IPS-20b (cell line): ENCODE measurements around the gene RALB.

Experiments
- H3K27ac ChIP-seq: one replicate; pipeline ENCODE4 v1.5.1; 2013; ENCODE audit warnings: low read length
- H3K27me3 ChIP-seq: 2 replicates; pipeline ENCODE4 v1.6.1; 2013; ENCODE audit warnings: mild to moderate bottlenecking, low read length, inconsistent platforms; ENCODE audit not compliant: insufficient read depth
- H3K36me3 ChIP-seq: 2 replicates; pipeline ENCODE4 v1.6.1; 2013; ENCODE audit warnings: low read depth, mild to moderate bottlenecking, inconsistent platforms, low read length, moderate library complexity; ENCODE audit not compliant: insufficient read depth
- H3K4me1 ChIP-seq: 2 replicates; pipeline ENCODE4 v1.6.1; 2013; ENCODE audit warnings: mild to moderate bottlenecking, control low read depth, inconsistent platforms, low read length, moderate library complexity; ENCODE audit not compliant: insufficient read depth
- H3K4me3 ChIP-seq: 2 replicates; pipeline ENCODE4 v1.5.1; 2013; ENCODE audit warnings: mild to moderate bottlenecking, low read length, inconsistent platforms
- H3K9ac ChIP-seq: 2 replicates; pipeline ENCODE4 v1.6.1; 2013; ENCODE audit warnings: low read depth, mild to moderate bottlenecking, inconsistent platforms, low read length, moderate library complexity
- H3K9me3 ChIP-seq: 2 replicates; pipeline ENCODE4 v1.6.1; 2013; ENCODE audit warnings: mild to moderate bottlenecking, low read depth, low read length, inconsistent platforms; ENCODE audit not compliant: insufficient read depth

RALB gene

DNA sequence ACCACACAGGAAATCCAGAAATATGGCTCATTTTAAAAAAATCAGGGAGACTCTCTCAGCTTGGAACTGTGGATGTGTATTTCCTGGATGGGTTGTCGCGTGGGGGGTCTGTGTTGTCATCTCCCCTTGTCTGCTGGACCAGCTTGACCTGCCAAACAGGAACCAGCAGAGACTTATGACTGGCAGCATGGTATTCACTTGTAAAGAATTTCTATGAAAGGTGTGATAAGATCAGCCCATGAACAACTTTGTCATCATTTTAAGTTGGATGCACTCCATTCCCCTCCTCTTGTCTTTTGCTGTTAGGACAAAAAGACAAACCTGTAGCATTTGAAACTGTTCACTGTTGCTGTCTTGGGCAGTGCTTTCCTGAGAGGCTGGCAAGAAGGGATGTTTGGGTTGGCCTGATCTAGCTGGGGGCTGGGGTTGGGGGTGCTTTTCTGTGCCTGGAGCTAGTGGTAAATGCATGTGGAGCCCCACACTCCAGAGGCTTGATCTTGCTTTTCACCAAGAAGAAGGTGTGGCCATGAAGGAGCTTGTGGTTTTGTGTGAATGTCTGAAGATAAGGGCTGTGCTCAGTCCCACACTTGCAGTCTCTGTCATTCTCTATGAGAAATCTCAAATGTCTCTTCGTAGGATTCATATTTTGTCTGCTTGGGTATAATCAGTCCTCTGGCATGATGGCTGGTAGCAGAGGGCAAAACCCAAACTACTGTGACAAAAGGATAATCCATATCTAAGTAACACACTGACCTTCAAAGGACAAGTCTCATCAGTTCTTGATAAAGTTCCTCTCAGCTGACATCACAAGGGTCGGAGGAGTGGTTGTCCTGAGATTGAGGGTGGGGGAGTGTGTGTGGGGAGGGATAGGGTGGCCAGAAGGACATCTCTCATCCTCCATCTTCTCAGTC is 39.0 kb downstream of the RALB start:
- H3K9ac ChIP-seq: no peak overlapping the region
- H3K9me3 ChIP-seq: no peaks in the 10 kb centered on the region
- H3K36me3 ChIP-seq: no peaks in the 10 kb centered on the region
- H3K4me3 ChIP-seq: 0 out of 2 replicates have a peak overlapping the region, but pooled peaks have one; percentile 12
- no peak overlapping the region for H3K27ac ChIP-seq
- H3K4me1 ChIP-seq: peaks cover 37% of the 10 kb centered on the region
- no peaks in the 10 kb centered on the region for H3K27me3 ChIP-seq

DNA sequence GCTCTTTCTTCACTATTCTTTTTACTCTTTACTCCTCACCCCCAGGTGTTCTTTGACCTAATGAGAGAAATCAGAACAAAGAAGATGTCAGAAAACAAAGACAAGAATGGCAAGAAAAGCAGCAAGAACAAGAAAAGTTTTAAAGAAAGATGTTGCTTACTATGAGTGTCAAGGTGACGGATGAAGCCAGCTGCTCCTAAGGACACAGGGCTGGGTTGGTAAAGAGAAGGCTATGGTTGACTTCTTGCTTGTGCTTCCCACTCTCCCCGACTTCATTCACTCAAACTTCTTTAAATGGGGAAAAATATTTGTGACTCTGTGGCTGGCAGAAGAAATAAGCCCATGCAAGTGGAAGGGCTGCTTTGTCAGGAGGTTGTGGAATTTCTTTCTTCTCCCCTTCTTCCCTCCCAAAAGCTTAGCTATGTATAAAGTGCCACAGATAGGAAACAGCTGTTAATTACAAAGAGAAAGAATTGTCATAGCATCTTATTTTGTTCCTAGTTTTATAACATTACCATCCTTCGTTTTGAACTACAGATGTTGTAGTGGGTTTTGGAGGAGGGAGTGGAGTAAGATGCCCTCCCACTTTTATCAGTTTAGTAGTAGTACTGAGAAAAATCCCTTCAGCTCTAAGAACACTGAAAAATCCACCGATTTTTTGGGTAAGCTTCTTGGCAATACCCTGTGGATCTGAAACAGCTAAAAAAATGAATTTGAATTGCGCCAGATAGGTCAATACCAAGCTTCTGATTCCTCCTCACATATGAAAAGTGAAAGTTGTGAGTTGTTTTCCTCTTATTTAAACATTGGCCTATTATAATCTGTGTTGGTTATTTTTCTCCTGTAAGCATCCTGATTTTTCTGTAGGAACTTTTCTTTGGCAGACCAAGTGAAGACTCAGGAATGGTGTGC is 40.7 kb downstream of the RALB start:
- peaks cover 37% of the 10 kb centered on the region for H3K4me1 ChIP-seq
- no peaks in the 10 kb centered on the region for H3K9me3 ChIP-seq
- no peak overlapping the region for H3K4me3 ChIP-seq
- H3K27ac ChIP-seq: no peak overlapping the region
- H3K9ac ChIP-seq: 0 out of 2 replicates have a peak overlapping the region, but pooled peaks have one; percentile 19
- H3K27me3 ChIP-seq: no peaks in the 10 kb centered on the region
- no peaks in the 10 kb centered on the region for H3K36me3 ChIP-seq

DNA sequence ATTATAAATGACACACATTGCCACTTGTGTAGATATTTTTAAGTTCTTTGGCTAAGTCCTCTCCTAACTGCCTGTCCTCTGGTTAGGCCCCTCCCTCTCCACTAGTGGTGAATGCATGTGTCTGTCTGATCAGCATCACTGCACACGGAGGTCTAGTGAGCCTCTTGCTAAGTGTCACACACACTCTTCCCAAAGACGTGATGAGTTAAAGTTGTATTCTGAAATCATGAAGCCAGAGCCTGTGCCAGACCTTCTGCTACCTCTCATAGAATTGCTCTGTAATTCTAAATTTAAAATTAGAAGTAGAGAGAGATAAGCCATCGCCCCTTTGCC is 41.3 kb downstream of the RALB start:
- Histone ChIP-seq H3K36me3 (no peaks in the 10 kb centered on the region), H3K4me3 (no peak overlapping the region), H3K9me3 (no peaks in the 10 kb centered on the region), H3K27ac (no peak overlapping the region), H3K4me1 (peaks cover 37% of the 10 kb centered on the region), H3K9ac (no peak overlapping the region), H3K27me3 (no peaks in the 10 kb centered on the region)

DNA sequence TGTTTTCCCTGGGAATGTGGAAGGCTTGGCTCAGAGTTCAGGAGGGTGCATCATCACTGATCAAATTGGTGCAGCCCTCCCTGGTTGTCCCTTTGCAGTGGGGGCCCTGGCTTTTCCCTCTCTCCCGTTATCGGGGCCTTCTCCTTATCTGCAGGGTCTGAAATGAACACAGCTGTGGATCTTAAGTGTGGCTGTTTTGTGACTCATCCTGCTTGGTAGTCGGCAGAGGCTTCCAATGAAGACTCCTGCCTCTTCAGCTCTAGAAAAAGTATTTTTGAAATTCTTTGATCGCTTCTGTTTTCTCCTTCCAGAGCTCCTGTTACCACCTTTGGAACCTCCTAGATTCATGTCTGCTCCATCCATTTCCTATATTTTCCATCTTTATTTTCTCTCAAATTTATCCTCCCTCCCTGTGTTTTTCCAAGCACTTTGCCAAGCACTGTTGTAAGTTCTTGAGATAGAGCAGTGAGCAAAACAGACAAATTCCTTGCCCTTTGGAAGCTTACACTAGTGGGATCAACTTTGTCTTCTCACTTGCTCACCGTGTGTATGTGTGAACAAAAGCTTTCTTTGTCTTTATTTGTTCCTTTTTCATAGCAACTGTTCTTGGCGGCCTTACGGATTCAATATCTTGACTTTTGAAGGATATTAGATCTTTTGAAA is 45.7 kb downstream of the RALB start:
- no peak overlapping the region for H3K9ac ChIP-seq
- no peaks in the 10 kb centered on the region for H3K9me3 ChIP-seq
- H3K27ac ChIP-seq: no peak overlapping the region
- peaks cover 4% of the 10 kb centered on the region; the same call in 1 of the 2 replicates for H3K4me1 ChIP-seq
- no peak overlapping the region for H3K4me3 ChIP-seq
- no peaks in the 10 kb centered on the region; the same call in 1 of the 2 replicates for H3K27me3 ChIP-seq
- no peaks in the 10 kb centered on the region for H3K36me3 ChIP-seq

DNA sequence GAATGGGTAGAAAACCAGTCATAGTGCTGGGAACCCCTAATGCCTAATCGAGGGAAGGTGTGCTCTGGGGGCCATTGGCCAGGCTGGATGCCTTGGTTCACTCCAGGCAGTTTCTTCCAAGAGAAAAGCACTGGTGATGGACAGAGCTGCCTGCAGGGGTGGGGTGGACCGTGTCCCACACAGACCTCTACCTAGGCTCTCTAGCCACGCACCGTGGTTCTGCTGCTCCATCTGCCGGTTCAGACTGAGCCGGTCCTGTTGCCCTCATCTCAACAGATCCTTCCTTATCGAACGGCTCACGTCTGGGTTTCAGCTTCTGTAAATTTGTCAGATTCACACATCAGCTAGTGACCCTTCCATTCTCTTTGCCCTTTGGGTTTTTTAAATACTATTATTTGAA is 46.4 kb downstream of the RALB start:
- Histone ChIP-seq H3K27ac (no peak overlapping the region), H3K9ac (no peak overlapping the region), H3K36me3 (no peaks in the 10 kb centered on the region), H3K4me3 (no peak overlapping the region), H3K9me3 (no peaks in the 10 kb centered on the region), H3K4me1 (no peaks in the 10 kb centered on the region; the same call in 1 of the 2 replicates), H3K27me3 (no peaks in the 10 kb centered on the region; the same call in 1 of the 2 replicates)

DNA sequence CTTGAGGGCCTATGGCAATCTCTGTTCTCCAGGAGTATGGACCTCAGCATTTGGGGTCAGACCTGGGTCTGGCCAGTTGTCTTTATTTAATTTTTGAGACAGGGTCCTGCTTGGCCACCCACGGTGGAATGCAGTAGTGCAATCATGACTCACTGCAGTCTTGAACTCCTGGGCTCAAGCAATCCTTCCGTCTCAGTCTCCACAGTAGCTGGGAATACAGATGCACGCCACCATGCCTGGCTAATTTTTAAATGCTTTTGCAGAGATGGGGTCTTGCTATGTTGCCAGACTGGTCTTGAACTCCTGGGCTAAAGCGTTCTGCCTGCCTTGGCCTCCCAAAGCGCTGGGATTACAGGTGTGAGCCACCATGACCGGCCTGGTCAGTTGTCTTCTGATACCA is 46.9 kb downstream of the RALB start:
- H3K4me1 ChIP-seq: no peaks in the 10 kb centered on the region
- no peak overlapping the region for H3K27ac ChIP-seq
- H3K36me3 ChIP-seq: no peaks in the 10 kb centered on the region
- no peaks in the 10 kb centered on the region; the same call in 1 of the 2 replicates for H3K27me3 ChIP-seq
- H3K9ac ChIP-seq: no peak overlapping the region
- no peaks in the 10 kb centered on the region for H3K9me3 ChIP-seq
- H3K4me3 ChIP-seq: no peak overlapping the region

DNA sequence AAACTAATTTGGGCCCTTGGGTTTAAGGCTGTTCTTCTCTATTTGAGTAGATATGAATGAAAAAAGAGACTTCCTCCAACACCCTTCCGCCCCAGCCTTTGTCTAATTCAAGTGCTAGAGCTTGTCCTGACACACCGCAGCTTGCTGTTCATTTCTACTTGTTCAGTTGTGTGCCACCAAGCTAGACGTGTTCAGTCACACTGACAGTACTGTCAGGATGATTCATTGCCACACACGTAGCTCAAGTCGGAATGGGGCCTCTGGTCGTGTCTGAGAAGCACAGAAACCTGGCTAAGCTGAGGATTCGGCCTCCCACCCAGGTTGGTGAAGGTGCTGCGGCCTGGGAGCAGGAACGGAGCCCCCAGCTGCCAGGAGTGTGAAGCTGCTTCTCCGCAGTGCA is 47.7 kb downstream of the RALB start:
- no peak overlapping the region for H3K4me3 ChIP-seq
- no peak overlapping the region for H3K9ac ChIP-seq
- no peaks in the 10 kb centered on the region for H3K9me3 ChIP-seq
- no peaks in the 10 kb centered on the region for H3K36me3 ChIP-seq
- no peaks in the 10 kb centered on the region; the same call in 1 of the 2 replicates for H3K27me3 ChIP-seq
- H3K27ac ChIP-seq: no peak overlapping the region
- no peaks in the 10 kb centered on the region for H3K4me1 ChIP-seq

DNA sequence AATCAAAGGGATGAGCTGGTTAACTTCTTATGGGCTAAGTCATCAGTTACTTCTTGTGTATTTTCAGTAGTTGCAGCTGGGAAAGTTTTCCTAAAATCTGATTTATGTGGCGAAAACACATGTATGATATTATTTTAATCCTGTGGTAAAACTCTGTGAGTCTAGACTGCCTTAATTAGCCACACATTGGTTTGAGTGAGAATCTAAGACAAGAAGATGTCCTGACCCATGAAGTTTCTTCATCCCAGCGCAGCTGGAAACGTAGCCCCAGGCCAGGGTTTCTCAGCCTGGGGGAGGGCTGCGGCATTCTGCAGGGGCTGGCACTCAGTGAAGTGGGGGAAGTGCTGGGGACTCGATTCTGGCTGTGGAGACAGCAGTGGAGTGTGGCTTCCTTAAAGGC is 48.6 kb downstream of the RALB start:
- no peak overlapping the region for H3K9ac ChIP-seq
- no peak overlapping the region for H3K4me3 ChIP-seq
- no peaks in the 10 kb centered on the region for H3K9me3 ChIP-seq
- no peaks in the 10 kb centered on the region; the same call in 1 of the 2 replicates for H3K27me3 ChIP-seq
- no peaks in the 10 kb centered on the region for H3K4me1 ChIP-seq
- no peak overlapping the region for H3K27ac ChIP-seq
- H3K36me3 ChIP-seq: no peaks in the 10 kb centered on the region

DNA sequence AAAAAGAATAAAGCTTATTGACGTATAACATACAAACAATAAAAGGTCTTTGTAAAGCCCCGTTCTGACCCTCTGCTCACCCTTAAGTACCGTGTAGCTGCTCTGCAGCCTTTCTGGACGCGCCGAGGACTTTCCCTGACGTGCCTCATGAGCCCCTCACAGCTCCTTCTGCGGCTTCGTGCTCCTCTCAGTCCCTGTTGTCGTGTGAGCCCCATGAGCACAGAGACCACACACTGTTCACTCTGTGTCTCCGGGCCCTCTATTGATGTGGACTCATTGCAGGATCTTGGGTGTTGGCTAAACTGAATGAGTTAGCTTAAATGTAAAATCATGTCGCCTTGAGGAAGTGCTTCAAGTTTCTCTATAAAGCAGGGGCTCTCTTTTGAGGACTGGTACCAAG is 49.6 kb downstream of the RALB start:
- H3K27me3 ChIP-seq: no peaks in the 10 kb centered on the region; the same call in 1 of the 2 replicates
- H3K4me1 ChIP-seq: no peaks in the 10 kb centered on the region
- H3K9me3 ChIP-seq: no peaks in the 10 kb centered on the region
- H3K27ac ChIP-seq: no peak overlapping the region
- no peaks in the 10 kb centered on the region for H3K36me3 ChIP-seq
- no peak overlapping the region for H3K4me3 ChIP-seq
- no peak overlapping the region for H3K9ac ChIP-seq

DNA sequence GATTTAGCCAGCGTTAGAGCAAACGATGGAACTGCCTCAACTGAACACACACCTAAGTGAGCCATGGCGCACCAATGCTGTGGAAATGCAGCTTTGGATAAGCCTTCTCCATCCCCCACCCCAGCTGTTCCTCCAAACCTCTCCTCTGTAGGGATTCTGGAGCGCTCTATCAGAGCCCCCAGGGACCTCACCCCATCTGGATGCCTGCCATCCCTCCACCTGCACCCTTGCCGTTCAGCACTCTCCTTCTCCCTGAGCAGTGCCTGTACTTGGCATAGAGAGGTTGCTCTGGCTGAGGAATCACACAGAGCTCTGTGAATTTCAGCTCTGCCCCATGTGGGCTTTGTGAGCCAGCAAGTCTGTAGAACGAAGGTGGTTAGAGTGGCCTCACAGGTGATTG is 50.5 kb downstream of the RALB start:
- Histone ChIP-seq H3K9ac (no peak overlapping the region), H3K27me3 (no peaks in the 10 kb centered on the region; the same call in 1 of the 2 replicates), H3K36me3 (no peaks in the 10 kb centered on the region), H3K27ac (no peak overlapping the region), H3K4me1 (no peaks in the 10 kb centered on the region), H3K4me3 (no peak overlapping the region), H3K9me3 (no peaks in the 10 kb centered on the region)

DNA sequence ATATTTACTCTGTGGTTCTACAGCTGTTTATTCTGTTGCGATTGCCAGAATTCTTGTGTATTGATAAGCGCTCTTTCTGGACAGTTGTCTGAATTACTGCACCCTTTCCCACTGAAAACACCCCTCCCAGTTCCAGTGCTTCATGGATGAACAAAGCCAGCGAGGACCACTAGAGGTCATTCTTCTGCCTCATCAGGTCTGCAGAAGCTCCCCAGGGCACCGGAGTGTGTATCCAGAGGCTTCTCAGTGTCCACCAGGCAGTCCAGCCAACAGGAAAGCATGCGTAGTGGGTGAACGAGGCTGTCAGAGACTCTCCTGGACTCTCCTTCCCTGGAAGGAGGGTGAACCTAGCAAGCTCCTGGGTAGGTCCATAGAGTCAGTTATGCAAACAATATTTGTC is 52.6 kb downstream of the RALB start:
- Histone ChIP-seq H3K27ac (no peak overlapping the region), H3K36me3 (no peaks in the 10 kb centered on the region), H3K9ac (no peak overlapping the region), H3K4me1 (no peaks in the 10 kb centered on the region), H3K27me3 (peaks cover 13% of the 10 kb centered on the region), H3K9me3 (no peaks in the 10 kb centered on the region), H3K4me3 (no peak overlapping the region)
